Eye (tissue), 1 donor: Measurements from ENCODE around the gene KRTAP1-4.
A peak's percentile ranks its signal among the peaks of the same experiment; 100 is the strongest.
"Not testable (repeated sequence)": the region's sequence is repeated elsewhere in the genome, so short reads cannot be mapped to it uniquely, and the experiment has no call there.

Source experiments
- DNase-seq: peaks from one replicate; pipeline ENCODE4 v3.0.0-alpha.2; 2015

The KRTAP1-4 gene

GRCh38 chr17:41002814-41003213, 27.2 kb downstream of the KRTAP1-4 start:
- DNase-seq, result no peak

GRCh38 chr17:41001795-41002194, 28.2 kb downstream of the KRTAP1-4 start:
- no peak for DNase-seq

- not testable (repeated sequence) for DNase-seq
These were observed 30.4 kb downstream of the KRTAP1-4 start, which contains the start of gene KRTAP3-2 for GRCh38 chr17:40999563-40999962. TSS of gene KRTAP3-2 (minus strand) at chr17:40999906. CDS start at chr17:40999853, 53 bp downstream.

DNA sequence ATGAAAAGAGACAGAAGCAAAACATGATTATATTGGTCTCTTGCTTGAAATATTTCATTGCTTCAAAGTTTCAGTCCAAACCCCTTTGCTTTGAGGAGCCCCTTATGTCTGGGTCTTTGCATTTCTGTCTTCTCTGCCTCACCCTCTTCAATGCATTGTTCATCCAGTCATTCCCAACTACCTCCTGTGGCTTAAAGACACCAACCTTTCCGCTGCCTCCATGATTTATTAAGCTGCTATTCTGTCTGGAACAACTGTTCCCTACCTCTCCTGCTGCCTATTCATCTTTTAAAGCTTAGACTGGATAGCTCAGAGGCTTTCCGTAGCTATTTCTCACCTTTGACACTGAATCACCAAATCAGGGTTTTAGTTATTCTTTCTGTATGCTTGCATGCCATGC, 32.6 kb downstream of the KRTAP1-4 start:
- no peak for DNase-seq

DNA sequence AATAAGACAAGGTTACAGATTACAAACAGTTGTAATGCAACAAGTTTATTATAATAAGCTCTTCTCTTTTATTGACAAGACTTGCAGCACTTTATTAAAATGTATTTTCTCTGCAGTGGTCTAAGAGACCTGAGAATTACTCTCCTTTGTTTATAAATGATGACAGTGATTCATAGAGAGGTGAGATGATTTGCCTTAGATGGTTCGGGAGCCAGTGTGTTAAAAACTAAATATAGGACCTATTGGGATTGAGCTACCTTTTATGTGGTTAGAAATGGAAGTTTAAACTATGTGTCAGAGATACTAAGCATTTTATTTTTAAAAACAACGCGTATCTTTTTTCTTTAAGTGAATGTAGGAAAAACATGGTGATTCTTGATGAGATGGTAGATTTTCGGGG, 33.2 kb downstream of the KRTAP1-4 start:
- DNase-seq, result no peak

DNA sequence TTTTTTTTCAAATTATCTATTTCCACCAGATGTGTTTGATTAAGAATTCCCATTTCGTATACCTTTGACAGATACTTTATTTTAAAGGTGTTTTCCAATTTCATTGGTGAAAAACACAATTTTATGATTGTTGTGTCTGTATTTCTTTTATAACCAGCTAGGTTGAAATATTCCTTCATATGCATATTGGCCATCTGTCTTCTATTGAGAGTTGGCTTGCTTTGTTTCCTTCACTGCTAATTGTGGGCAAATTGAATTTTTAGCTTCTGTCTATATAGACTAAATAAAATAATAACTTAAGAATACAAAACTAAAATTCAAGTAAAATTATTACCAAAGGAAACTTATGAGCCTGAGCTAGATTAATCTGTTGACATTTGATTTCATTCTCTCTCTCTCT, 34.9 kb downstream of the KRTAP1-4 start:
- no peak for DNase-seq

DNA sequence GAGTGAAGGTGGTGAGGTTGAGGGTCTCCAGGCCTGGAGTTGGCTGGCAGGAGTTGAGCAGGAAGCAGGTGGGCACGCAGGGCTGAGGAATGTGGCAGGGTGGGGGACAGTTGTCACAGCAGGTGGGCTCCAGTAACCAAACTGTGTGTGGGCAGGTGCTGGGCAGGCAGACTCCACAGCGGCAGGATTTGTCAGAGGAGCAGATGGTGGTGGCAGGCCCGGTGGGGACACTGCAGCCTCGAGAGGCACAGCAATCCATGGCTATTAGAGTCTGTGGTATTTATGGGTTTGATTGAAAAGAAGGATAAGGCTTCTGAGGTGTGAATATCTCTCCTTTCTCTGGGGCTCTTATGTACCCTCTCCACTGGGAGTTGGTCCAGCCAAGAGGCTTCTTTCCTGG, 36.2 kb downstream of the KRTAP1-4 start, which contains the start of gene KRTAP3-3:
Gene KRTAP3-3 (minus strand): TSS at position 326 of the 400 bp plus-strand sequence. CDS start 67 bp downstream, at position 259.
- DNase-seq, result no peak

DNA sequence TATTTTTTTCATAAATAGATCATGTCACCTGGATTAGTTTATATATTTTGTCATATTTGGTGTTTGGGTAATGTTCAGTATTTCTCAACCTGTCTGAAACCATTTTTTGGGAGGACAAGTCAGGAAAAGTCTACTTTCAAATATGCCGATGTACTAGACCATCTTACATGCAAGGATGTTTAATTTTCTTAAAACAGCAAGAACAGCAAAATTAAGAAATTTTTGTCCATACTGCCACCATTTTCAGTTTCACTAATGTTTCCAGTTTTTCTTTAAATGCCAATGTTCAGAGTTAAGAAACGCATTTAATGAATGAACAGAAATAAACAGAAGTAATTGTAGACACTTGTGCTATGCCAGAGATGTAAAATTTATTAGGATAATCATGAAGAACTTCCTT, 36.9 kb downstream of the KRTAP1-4 start:
- DNase-seq, result no peak

DNA sequence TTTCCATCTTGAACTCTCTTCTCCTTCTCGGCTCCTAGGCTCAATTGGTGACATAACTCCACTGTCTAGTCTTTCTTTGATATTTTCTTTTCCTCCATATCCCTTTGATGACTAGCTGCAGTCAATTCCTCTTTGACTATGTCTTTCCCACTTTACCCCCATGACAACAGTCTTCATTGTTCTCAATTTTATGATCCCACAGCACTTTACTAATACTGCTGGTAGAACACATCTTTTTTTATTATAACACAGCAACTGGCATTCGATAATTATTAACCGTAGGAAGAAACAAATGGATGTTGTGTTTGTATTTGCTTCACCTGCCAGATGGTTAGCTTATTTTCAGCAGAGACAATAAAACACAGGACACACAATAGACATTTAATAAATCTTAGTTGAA, 37.3 kb downstream of the KRTAP1-4 start:
- no peak for DNase-seq

DNA sequence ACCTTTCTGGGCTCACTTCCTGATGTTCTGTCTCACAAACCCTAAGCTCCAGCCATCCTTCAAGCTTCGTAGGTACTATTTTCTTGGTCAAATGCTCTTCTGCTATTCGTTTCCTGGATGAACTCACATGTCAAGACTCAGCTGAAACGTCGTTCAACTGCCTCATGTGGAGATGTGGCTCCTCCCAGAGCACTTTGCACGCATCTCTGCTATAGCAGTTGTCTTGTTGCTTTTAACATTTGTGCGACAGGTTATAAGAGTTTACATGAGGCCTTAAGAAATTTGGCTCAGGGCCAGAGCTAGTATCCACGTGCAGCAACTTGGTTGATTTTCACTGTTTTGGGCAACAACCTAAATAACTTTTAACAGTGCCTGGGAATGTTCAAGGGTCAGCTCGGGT, 43.1 kb downstream of the KRTAP1-4 start:
- no peak for DNase-seq

DNA sequence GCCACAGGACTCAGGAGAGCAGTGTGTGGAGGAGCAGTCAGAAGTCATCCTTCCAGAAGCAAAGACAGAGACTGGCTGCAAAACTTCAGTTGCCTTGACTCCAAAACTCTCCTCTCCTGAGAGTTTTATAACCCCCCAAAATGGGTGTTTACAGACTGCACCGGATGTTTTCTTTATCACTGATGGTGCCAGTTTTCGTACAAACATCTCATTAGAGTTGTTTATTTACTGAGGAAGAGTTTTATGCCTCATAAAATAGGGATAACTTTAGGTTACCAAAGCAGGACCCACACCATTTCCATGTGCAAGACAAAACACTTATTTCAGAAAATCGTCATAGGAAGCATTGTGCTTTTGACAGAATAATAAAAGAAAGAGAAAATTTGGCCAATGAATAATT, 45.8 kb downstream of the KRTAP1-4 start, which contains the start of gene KRT40:
Gene KRT40 (minus strand): TSS at position 101 of the 400 bp plus-strand sequence. CDS start 53 bp downstream, at position 48.
- no peak for DNase-seq

DNA sequence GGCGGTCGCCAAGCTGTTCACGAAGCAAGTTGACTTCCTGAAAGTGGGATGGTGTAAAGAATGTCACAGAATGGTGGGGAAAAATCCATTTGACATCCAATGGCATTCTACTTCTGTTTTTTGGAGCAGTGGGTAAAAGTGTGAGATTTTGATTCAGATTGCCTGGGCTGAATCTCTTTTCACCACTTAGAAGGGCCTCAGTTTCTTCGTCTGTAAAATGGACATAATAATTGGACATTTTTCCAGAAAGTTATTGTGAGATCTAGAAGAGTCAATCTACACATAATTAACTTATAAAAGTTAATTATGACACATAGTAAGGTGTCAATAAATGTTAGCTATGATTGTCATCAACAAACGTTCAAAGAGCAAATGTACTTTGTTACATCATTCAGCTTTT, 48.9 kb downstream of the KRTAP1-4 start:
- no peak for DNase-seq

GRCh38 chr17:40980596-40980995, 49.4 kb downstream of the KRTAP1-4 start:
- DNase-seq, result peak; percentile 69

- no peak for DNase-seq
These were observed 49.9 kb downstream of the KRTAP1-4 start for GRCh38 chr17:40980117-40980516.
